Dendritic cell treated with granulocyte-macrophage colony-stimulating factor and Interleukin-4, amounts not matched to agents 40 ng/mL and 50 ng/mL, for 4 days (primary cell): ENCODE data around the gene TMEM45B.

Experiments
- H3K27ac Mint-ChIP-seq: one replicate; pipeline ENCODE4 v1.8.0; 2022; ENCODE audit warnings: mild to moderate bottlenecking, mixed read lengths
- H3K27me3 Mint-ChIP-seq: one replicate; pipeline ENCODE4 v1.8.0; 2022; ENCODE audit warnings: mild to moderate bottlenecking, mixed read lengths
- H3K36me3 Mint-ChIP-seq: one replicate; pipeline ENCODE4 v1.8.0; 2022; ENCODE audit warnings: low read depth, mixed read lengths
- H3K4me1 Mint-ChIP-seq: one replicate; pipeline ENCODE4 v1.8.0; 2022; ENCODE audit warnings: low read depth, mixed read lengths
- H3K4me3 Mint-ChIP-seq: one replicate; pipeline ENCODE4 v1.8.0; 2022; ENCODE audit warnings: mild to moderate bottlenecking, moderate library complexity, mixed read lengths
- H3K9me3 Mint-ChIP-seq: one replicate; pipeline ENCODE4 v1.8.0; 2022; ENCODE audit warnings: mixed read lengths
- intact Hi-C: fragments of 100-400 bp; cut with micrococcal nuclease; formaldehyde crosslinking; loops from one replicate; pipeline ENCODE4 v1.15.0; 2022

TMEM45B gene

GRCh38 chr11:129880311-129880710 lies 64.7 kb downstream of the TMEM45B start:
- intact Hi-C loops: no loop called here
- H3K27ac Mint-ChIP-seq: no peak overlapping the region

GRCh38 chr11:129881570-129882170 lies 66.0 kb downstream of the TMEM45B start:
- no peak overlapping the region for H3K4me3 Mint-ChIP-seq
- H3K4me1 Mint-ChIP-seq: no peaks in the 10 kb centered on the region
- no peaks in the 10 kb centered on the region for H3K27me3 Mint-ChIP-seq
- H3K9me3 Mint-ChIP-seq: no peaks in the 10 kb centered on the region
- peaks cover 100% of the 10 kb centered on the region for H3K36me3 Mint-ChIP-seq
- no peak overlapping the region for H3K27ac Mint-ChIP-seq
- intact Hi-C loops: no loop called here

More at GRCh38 chr11:129880311-129880710, 64.7 kb downstream of the TMEM45B start:
- H3K27me3 Mint-ChIP-seq: no peaks in the 10 kb centered on the region
- H3K9me3 Mint-ChIP-seq: no peaks in the 10 kb centered on the region
- H3K4me1 Mint-ChIP-seq: no peaks in the 10 kb centered on the region
- no peak overlapping the region for H3K4me3 Mint-ChIP-seq
- H3K36me3 Mint-ChIP-seq: peaks cover 98% of the 10 kb centered on the region

GRCh38 chr11:129884581-129884980 lies 68.9 kb downstream of the TMEM45B start:
- no peaks in the 10 kb centered on the region for H3K4me1 Mint-ChIP-seq
- H3K27me3 Mint-ChIP-seq: no peaks in the 10 kb centered on the region
- H3K9me3 Mint-ChIP-seq: no peaks in the 10 kb centered on the region
- no peak overlapping the region for H3K4me3 Mint-ChIP-seq
- H3K27ac Mint-ChIP-seq: no peak overlapping the region
- intact Hi-C loops: no loop called here
- H3K36me3 Mint-ChIP-seq: peaks cover 99% of the 10 kb centered on the region

GRCh38 chr11:129885381-129885780 lies 69.7 kb downstream of the TMEM45B start:
- Mint-ChIP-seq H3K27me3 (no peaks in the 10 kb centered on the region), H3K4me3 (no peak overlapping the region), H3K27ac (no peak overlapping the region), H3K9me3 (no peaks in the 10 kb centered on the region), H3K36me3 (peaks cover 99% of the 10 kb centered on the region), H3K4me1 (no peaks in the 10 kb centered on the region)
- intact Hi-C loops: no loop called here

GRCh38 chr11:129888451-129888850 lies 72.8 kb downstream of the TMEM45B start:
- no peak overlapping the region for H3K4me3 Mint-ChIP-seq
- H3K4me1 Mint-ChIP-seq: peaks cover 11% of the 10 kb centered on the region
- peaks cover 94% of the 10 kb centered on the region for H3K36me3 Mint-ChIP-seq
- no peak overlapping the region for H3K27ac Mint-ChIP-seq
- no peaks in the 10 kb centered on the region for H3K9me3 Mint-ChIP-seq
- intact Hi-C loops: no loop called here
- H3K27me3 Mint-ChIP-seq: no peaks in the 10 kb centered on the region

GRCh38 chr11:129894278-129895125 lies 78.9 kb downstream of the TMEM45B start:
- H3K27me3 Mint-ChIP-seq: no peaks in the 10 kb centered on the region
- H3K4me1 Mint-ChIP-seq: peaks cover 38% of the 10 kb centered on the region
- H3K27ac Mint-ChIP-seq: peak overlapping the region; percentile 94
- peaks cover 46% of the 10 kb centered on the region for H3K36me3 Mint-ChIP-seq
- intact Hi-C loops: loop anchor here (10.0 kb wide), 1 partner anchor 420 kb away; the partner anchor contains the start of gene ZBTB44
- no peaks in the 10 kb centered on the region for H3K9me3 Mint-ChIP-seq
- H3K4me3 Mint-ChIP-seq: peak overlapping the region; percentile 90

- intact Hi-C loops: loop anchor here (10.0 kb wide), 1 partner anchor 419 kb away; the partner anchor contains the start of gene ZBTB44
- peaks cover 38% of the 10 kb centered on the region for H3K4me1 Mint-ChIP-seq
- H3K36me3 Mint-ChIP-seq: peaks cover 43% of the 10 kb centered on the region
- H3K27me3 Mint-ChIP-seq: no peaks in the 10 kb centered on the region
- H3K27ac Mint-ChIP-seq: peak within 1 kb of the TSS; percentile 94
- H3K9me3 Mint-ChIP-seq: no peaks in the 10 kb centered on the region
- peak within 1 kb of the TSS; percentile 90 for H3K4me3 Mint-ChIP-seq
Observed at GRCh38 chr11:129895126-129896041, 79.7 kb downstream of the TMEM45B start, which contains the start of gene NFRKB. NFRKB (minus strand) TSS chr11:129895578; CDS start chr11:129892849, 2,729 bp downstream.

- Mint-ChIP-seq H3K36me3 (peaks cover 41% of the 10 kb centered on the region), H3K27me3 (no peaks in the 10 kb centered on the region), H3K4me1 (peaks cover 38% of the 10 kb centered on the region), H3K27ac (peak overlapping the region; percentile 94), H3K4me3 (peak overlapping the region; percentile 90), H3K9me3 (no peaks in the 10 kb centered on the region)
- intact Hi-C loops: loop anchor here (10.0 kb wide), 1 partner anchor 419 kb away; the partner anchor contains the start of gene ZBTB44
Observed at GRCh38 chr11:129896062-129896461, 80.4 kb downstream of the TMEM45B start.

- H3K9me3 Mint-ChIP-seq: no peaks in the 10 kb centered on the region
Observed at GRCh38 chr11:129905402-129905801, 89.8 kb downstream of the TMEM45B start.

More at GRCh38 chr11:129905402-129905801, 89.8 kb downstream of the TMEM45B start:
- Mint-ChIP-seq H3K4me3 (no peak overlapping the region), H3K27ac (no peak overlapping the region), H3K4me1 (no peaks in the 10 kb centered on the region), H3K27me3 (no peaks in the 10 kb centered on the region), H3K36me3 (peaks cover 85% of the 10 kb centered on the region)
- intact Hi-C loops: no loop called here
